Measurements from ENCODE around the gene FLII. TPM values are rescaled to one million over a fixed set of nuclear protein-coding genes. Genes with fewer than 3 reads are reported as not detected.

The FLII gene
- total RNA-seq, 1 experiment from 2014 or later, result 169 TPM

DNA sequence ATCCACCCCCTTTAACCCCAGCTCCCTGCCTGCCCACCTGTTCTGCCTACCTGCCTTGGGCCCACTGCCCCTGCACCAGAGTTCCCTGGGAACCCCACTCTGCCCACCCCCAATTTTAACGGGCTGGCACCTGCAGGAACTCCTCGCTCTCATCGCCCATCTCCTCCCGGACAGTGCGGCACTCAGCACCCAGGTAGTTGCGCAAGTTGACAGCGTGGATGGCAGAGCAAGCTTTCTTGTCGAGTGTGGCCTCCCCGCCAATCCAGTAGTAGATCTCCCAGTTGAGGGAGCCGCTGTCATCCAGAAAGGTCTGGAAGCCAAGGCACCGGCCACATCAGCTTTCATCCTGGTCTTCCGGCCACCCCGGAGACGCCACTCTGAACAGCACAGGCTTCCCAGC lies 7.8 kb downstream of the FLII start:
- intact Hi-C loops (cut with micrococcal nuclease; ENCODE audit: unreplicated experiment), result no loop called here
- Histone ChIP-seq H3K27me3 (replicated peaks; ENCODE audit: insufficient read depth, low read depth, low read length, poor library complexity) (no peaks in the 10 kb centered on the region), H3K9me3 (ENCODE audit: low read depth, low read length, poor library complexity, severe bottlenecking) (no peaks in the 10 kb centered on the region), H3K4me1 (ENCODE audit: insufficient read depth, low read length, poor library complexity, severe bottlenecking) (no peaks in the 10 kb centered on the region), H3K4me3 (ENCODE audit: low read depth, low read length, poor library complexity, severe bottlenecking) (no peak overlapping the region), H3K36me3 (ENCODE audit: insufficient read depth, low read length, poor library complexity, severe bottlenecking) (peaks cover 46% of the 10 kb centered on the region), H3K27ac (ENCODE audit: low read depth, low read length, poor library complexity, severe bottlenecking) (no peak overlapping the region)
- ChIA-PET CTCF (no interaction called here), POLR2A (ENCODE audit: low non-redundant PET) (no interaction called here)
- BruUV-seq (replicated peaks), result no TSS peak
- TF ChIP-seq CTCF (conservative IDR thresholded peaks at IDR 0.05; ENCODE audit: low read depth, low read length) (no peak), EZH2 (IDR thresholded peaks at IDR 0.05; ENCODE audit: borderline replicate concordance, low read depth, low read length, poor library complexity, severe bottlenecking) (no peak)
- DNase-seq (ENCODE audit: low spot score), result no peak

- H3K36me3 ChIP-seq (ENCODE audit: insufficient read depth, low read length, poor library complexity, severe bottlenecking), result peaks cover 47% of the 10 kb centered on the region
- ChIA-PET CTCF (no interaction called here), POLR2A (ENCODE audit: low non-redundant PET) (no interaction called here)
Measured at GRCh38 chr17:18250259-18250658, 8.3 kb downstream of the FLII start.

DNA sequence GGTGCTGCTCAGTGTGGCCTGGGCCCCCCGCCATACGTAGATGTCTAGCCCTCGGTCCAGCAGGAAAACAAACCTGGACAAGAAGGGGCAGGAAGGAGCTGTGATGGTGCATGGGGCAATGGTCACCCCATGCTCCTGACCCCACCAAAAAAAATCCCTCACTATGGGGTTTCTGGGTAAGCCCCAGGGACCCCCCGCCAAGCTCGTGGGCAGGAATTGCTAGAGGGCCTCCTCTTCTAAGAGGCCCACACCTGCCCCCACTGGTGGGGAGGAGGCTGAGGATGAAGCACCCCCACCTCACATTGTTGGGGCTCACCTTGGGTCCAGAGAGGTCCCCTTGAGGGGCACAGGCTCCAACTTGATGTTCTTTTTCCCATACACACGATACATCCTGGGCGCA lies 9.7 kb downstream of the FLII start:
- ChIA-PET POLR2A (ENCODE audit: low non-redundant PET) (no interaction called here), CTCF (interaction anchor here (0.6 kb wide), 1 partner anchor 351 kb away, joined by 5 read pairs; no protein-coding TSS in a partner anchor)
- Histone ChIP-seq H3K4me3 (ENCODE audit: low read depth, low read length, poor library complexity, severe bottlenecking) (no peak overlapping the region), H3K4me1 (ENCODE audit: insufficient read depth, low read length, poor library complexity, severe bottlenecking) (no peaks in the 10 kb centered on the region), H3K36me3 (ENCODE audit: insufficient read depth, low read length, poor library complexity, severe bottlenecking) (peaks cover 41% of the 10 kb centered on the region), H3K27ac (ENCODE audit: low read depth, low read length, poor library complexity, severe bottlenecking) (no peak overlapping the region), H3K27me3 (replicated peaks; ENCODE audit: insufficient read depth, low read depth, low read length, poor library complexity) (no peaks in the 10 kb centered on the region), H3K9me3 (ENCODE audit: low read depth, low read length, poor library complexity, severe bottlenecking) (no peaks in the 10 kb centered on the region)
- TF ChIP-seq CTCF (conservative IDR thresholded peaks at IDR 0.05; ENCODE audit: low read depth, low read length) (no peak), EZH2 (IDR thresholded peaks at IDR 0.05; ENCODE audit: borderline replicate concordance, low read depth, low read length, poor library complexity, severe bottlenecking) (no peak)
- DNase-seq (ENCODE audit: low spot score), result no peak
- no TSS peak for BruUV-seq (replicated peaks)
- intact Hi-C loops (cut with micrococcal nuclease; ENCODE audit: unreplicated experiment), result no loop called here

More at GRCh38 chr17:18250259-18250658, 8.3 kb downstream of the FLII start:
- H3K4me1 ChIP-seq (ENCODE audit: insufficient read depth, low read length, poor library complexity, severe bottlenecking), result no peaks in the 10 kb centered on the region
- TF ChIP-seq EZH2 (IDR thresholded peaks at IDR 0.05; ENCODE audit: borderline replicate concordance, low read depth, low read length, poor library complexity, severe bottlenecking) (no peak), CTCF (conservative IDR thresholded peaks at IDR 0.05; ENCODE audit: low read depth, low read length) (no peak)
- DNase-seq (ENCODE audit: low spot score), result no peak
- intact Hi-C loops (cut with micrococcal nuclease; ENCODE audit: unreplicated experiment), result no loop called here
- no peak overlapping the region for H3K27ac ChIP-seq (ENCODE audit: low read depth, low read length, poor library complexity, severe bottlenecking)
- no TSS peak for BruUV-seq (replicated peaks)
- no peaks in the 10 kb centered on the region for H3K27me3 ChIP-seq (replicated peaks; ENCODE audit: insufficient read depth, low read depth, low read length, poor library complexity)
- H3K4me3 ChIP-seq (ENCODE audit: low read depth, low read length, poor library complexity, severe bottlenecking), result no peak overlapping the region
- no peaks in the 10 kb centered on the region for H3K9me3 ChIP-seq (ENCODE audit: low read depth, low read length, poor library complexity, severe bottlenecking)

Measured in A673 (cell line).